Activated T-cell treated with anti-CD3 and anti-CD28 coated beads, Interleukin-2, amount 50 U/mL, for 4 hours (primary cell): Measurements from ENCODE around the gene DRAXIN. TPM values are rescaled to one million over a fixed set of nuclear protein-coding genes. Genes with fewer than 3 reads are reported as not detected.

Experiments
- ATAC-seq, 2 donors: fragments of 200-7000 bp; cut with Tn5 transposase; one replicate each; pipeline ENCODE4 v1.10.0; 2021
- DNase-seq: peaks from one replicate; pipeline ENCODE4 v3.0.0-alpha.2; 2020
- H3K27me3 Mint-ChIP-seq: one replicate; pipeline ENCODE4 v1.8.0; 2021; ENCODE audit warnings: low read depth, mixed read lengths
- H3K36me3 Mint-ChIP-seq: one replicate; pipeline ENCODE4 v1.8.0; 2022; ENCODE audit warnings: mixed read lengths; ENCODE audit not compliant: insufficient read depth
- H3K4me1 Mint-ChIP-seq: one replicate; pipeline ENCODE4 v1.8.0; 2021; ENCODE audit warnings: low read depth, mixed read lengths
- H3K4me3 Mint-ChIP-seq: one replicate; pipeline ENCODE4 v1.8.0; 2021; ENCODE audit warnings: mild to moderate bottlenecking, moderate library complexity, mixed read lengths
- H3K9me3 Mint-ChIP-seq: one replicate; pipeline ENCODE4 v1.8.0; 2021; ENCODE audit warnings: mixed read lengths
- total RNA-seq, 3 donors: library from RNA; stranded (reverse); gene quantifications; one replicate each; pipeline ENCODE4 v1.2.1, GENCODE V29; 2021

The DRAXIN gene
- total RNA-seq, 3 donors from 2014 or later = 0.03 to 0.08 (median 0.05) TPM

GRCh38 chr1:11722538-11722937, 31.0 kb downstream of the DRAXIN start:
- Mint-ChIP-seq H3K9me3 (no peaks in the 10 kb centered on the region), H3K27me3 (no peaks in the 10 kb centered on the region), H3K4me3 (no peak overlapping the region), H3K4me1 (peaks cover 19% of the 10 kb centered on the region), H3K36me3 (no peaks in the 10 kb centered on the region)
- DNase-seq (no peak), ATAC-seq (no peak)

GRCh38 chr1:11725616-11726015, 34.1 kb downstream of the DRAXIN start:
- Mint-ChIP-seq H3K9me3 (no peaks in the 10 kb centered on the region), H3K4me3 (no peak overlapping the region), H3K4me1 (peaks cover 23% of the 10 kb centered on the region), H3K27me3 (no peaks in the 10 kb centered on the region), H3K36me3 (no peaks in the 10 kb centered on the region)
- ATAC-seq = no peak
- DNase-seq = no peak

- H3K36me3 Mint-ChIP-seq = no peaks in the 10 kb centered on the region
- H3K4me3 Mint-ChIP-seq = no peak overlapping the region
- peaks cover 37% of the 10 kb centered on the region for H3K4me1 Mint-ChIP-seq
- H3K9me3 Mint-ChIP-seq = no peaks in the 10 kb centered on the region
- H3K27me3 Mint-ChIP-seq = no peaks in the 10 kb centered on the region
- ATAC-seq (no peak), DNase-seq (no peak)
These were observed 35.6 kb downstream of the DRAXIN start for GRCh38 chr1:11727119-11727518.

GRCh38 chr1:11728126-11728806, 36.8 kb downstream of the DRAXIN start:
- H3K9me3 Mint-ChIP-seq = no peaks in the 10 kb centered on the region
- peaks cover 41% of the 10 kb centered on the region for H3K4me1 Mint-ChIP-seq
- H3K36me3 Mint-ChIP-seq = no peaks in the 10 kb centered on the region
- DNase-seq = no peak
- ATAC-seq = no peak
- H3K4me3 Mint-ChIP-seq = no peak overlapping the region
- H3K27me3 Mint-ChIP-seq = no peaks in the 10 kb centered on the region

GRCh38 chr1:11729155-11729497, 37.6 kb downstream of the DRAXIN start:
- H3K4me1 Mint-ChIP-seq = peaks cover 41% of the 10 kb centered on the region
- no peaks in the 10 kb centered on the region for H3K27me3 Mint-ChIP-seq
- H3K9me3 Mint-ChIP-seq = no peaks in the 10 kb centered on the region
- no peak for ATAC-seq
- H3K36me3 Mint-ChIP-seq = no peaks in the 10 kb centered on the region
- no peak for DNase-seq
- no peak overlapping the region for H3K4me3 Mint-ChIP-seq

DNA sequence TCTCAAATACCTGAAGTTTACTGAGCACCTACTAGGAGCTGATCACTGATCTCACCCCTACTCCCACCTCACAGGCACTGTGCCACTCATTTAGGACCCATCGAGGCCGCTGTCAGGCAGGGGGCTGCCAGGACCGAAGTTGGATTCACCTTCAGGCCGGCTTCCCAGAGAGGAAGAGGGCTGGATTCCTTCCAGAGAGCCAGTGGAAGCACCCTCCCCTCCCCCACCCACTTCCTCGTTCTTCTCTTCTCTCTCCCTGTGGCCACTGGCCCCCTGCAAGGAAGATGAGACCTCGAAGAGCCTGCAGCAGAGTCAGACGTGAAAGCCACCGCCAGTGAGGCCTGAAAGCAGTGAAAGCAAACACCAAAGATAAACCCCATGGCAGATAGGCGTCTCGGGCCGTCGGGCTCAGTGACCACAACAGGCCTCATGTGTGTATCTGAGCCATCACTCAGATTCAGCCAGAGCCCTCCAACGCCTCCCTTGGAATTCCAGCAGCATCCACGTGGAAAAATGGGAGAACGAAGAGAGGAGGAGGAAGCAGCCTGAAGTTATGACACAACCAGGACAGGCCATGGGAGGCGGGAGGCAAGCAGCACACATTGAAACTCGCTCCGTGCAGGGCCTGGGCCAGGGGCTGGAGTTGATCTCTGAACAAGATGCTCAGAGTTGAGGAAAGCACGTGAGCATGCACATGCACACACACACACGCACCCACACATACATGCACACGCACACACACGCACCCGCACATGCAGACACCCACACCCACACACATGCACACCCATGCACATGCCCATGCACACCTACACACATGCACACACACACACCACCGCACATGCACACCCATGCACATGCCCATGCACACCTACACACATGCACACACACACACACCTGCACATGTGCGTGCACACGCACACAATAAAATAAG, 38.3 kb downstream of the DRAXIN start:
- H3K27me3 Mint-ChIP-seq = no peaks in the 10 kb centered on the region
- ATAC-seq = peak; percentile 9 to 20
- H3K36me3 Mint-ChIP-seq = no peaks in the 10 kb centered on the region
- DNase-seq = no peak
- peak overlapping the region; percentile 72 for H3K4me3 Mint-ChIP-seq
- no peaks in the 10 kb centered on the region for H3K9me3 Mint-ChIP-seq
- H3K4me1 Mint-ChIP-seq = peaks cover 43% of the 10 kb centered on the region

DNA sequence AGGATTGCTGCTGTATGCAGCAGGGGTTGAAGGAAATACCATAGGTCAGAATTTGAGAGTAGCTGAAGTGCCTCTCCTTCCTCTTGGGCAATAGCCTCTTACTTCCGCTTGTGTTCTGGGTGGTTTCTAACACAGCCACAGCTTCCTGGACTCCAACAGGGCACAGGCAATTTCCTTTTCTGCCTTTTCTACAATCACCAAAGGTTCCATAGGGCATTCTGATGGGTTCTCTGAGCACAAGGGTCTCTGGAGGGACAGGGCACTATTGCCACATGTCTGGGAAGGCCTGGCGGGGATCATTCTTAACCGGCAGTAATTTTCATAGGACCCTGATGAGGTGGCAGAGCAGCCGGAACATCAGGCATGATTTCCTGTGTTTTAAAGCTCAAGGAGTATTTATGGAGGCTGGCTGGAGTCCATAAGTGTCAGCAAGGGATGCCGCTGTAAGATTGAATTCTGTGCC, 39.0 kb downstream of the DRAXIN start:
- no peaks in the 10 kb centered on the region for H3K36me3 Mint-ChIP-seq
- H3K4me1 Mint-ChIP-seq = peaks cover 40% of the 10 kb centered on the region
- DNase-seq = no peak
- peak overlapping the region; percentile 72 for H3K4me3 Mint-ChIP-seq
- H3K9me3 Mint-ChIP-seq = no peaks in the 10 kb centered on the region
- ATAC-seq = peak; percentile 76 to 78
- no peaks in the 10 kb centered on the region for H3K27me3 Mint-ChIP-seq

DNA sequence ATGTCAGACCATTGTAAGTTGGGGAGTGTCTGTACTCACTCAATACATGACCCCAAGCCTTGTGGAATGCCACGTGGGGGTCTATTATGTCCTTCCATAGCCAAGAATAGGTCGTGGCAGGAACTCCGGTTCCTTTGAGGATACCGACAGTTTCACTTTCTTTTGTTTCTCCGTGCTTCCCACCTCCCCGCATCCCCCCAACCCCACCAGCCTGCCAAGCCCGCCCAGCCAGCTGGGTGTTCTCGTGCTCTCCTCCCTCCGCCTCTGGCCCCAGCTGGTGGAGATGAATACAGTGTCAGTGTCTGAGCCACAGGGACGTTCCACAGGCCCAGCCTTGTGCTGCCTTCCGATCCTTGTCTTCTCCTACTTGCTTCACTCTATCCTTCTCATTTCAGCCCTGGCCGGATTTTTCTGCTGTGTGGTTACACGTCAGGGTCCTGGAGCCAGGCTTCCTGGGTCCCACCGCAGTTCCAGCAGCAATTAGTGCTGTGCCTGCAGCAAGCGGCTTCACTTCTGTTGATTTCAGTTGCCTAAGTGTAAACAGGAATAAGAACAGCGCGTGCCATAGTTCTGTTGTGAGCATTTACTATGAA, 40.3 kb downstream of the DRAXIN start:
- Mint-ChIP-seq H3K36me3 (no peaks in the 10 kb centered on the region), H3K4me1 (peaks cover 42% of the 10 kb centered on the region), H3K9me3 (no peaks in the 10 kb centered on the region), H3K27me3 (no peaks in the 10 kb centered on the region), H3K4me3 (peak overlapping the region; percentile 24)
- DNase-seq (no peak), ATAC-seq (peak in 1 of 2 donors; percentile 22)

DNA sequence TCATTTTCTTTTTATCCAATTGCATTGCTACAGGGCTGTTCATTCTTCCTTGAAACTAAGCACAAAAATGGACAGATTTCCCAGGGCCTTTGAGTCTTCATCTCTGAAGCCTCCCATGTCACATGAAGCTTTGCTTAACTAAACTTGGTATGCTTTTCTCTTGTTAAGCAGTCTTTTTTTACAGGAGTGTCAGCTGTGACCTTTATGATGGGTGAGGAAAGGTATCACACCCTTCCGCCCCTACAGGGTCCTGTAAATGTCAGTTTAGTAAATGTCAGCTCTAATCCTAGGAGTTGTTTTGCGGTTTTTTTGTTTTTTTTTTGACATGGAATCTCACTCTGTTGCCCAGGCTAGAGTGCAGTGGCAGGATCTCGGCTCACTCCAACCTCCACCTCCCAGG, 41.8 kb downstream of the DRAXIN start:
- no peak for DNase-seq
- Mint-ChIP-seq H3K9me3 (no peaks in the 10 kb centered on the region), H3K4me3 (no peak overlapping the region), H3K27me3 (no peaks in the 10 kb centered on the region), H3K36me3 (no peaks in the 10 kb centered on the region), H3K4me1 (peaks cover 56% of the 10 kb centered on the region)
- ATAC-seq = no peak

DNA sequence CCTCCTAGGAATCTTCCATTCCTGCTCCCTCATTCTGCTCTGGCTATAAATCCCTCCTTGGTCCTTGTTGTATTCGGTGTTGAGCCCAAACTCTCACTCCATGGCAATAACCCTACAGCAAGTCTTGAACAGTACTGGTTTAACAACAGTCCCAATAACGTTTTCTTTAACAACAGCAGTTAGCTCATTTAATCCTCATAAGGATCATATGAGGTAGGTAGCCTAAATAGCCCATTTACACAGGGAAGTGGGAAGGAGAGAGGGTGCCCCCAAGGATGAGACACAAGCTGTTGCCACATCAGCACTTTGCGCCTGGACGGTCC, 44.0 kb downstream of the DRAXIN start:
- H3K27me3 Mint-ChIP-seq = no peaks in the 10 kb centered on the region
- ATAC-seq = peak in 1 of 2 donors; percentile 5
- peaks cover 59% of the 10 kb centered on the region for H3K4me1 Mint-ChIP-seq
- peak overlapping the region; percentile 94 for H3K4me3 Mint-ChIP-seq
- no peaks in the 10 kb centered on the region for H3K36me3 Mint-ChIP-seq
- no peaks in the 10 kb centered on the region for H3K9me3 Mint-ChIP-seq
- DNase-seq = no peak

- Mint-ChIP-seq H3K9me3 (no peaks in the 10 kb centered on the region), H3K4me1 (peaks cover 59% of the 10 kb centered on the region), H3K4me3 (peak within 1 kb of the TSS; percentile 94), H3K36me3 (no peaks in the 10 kb centered on the region), H3K27me3 (no peaks in the 10 kb centered on the region)
- ATAC-seq = peak; percentile 84 to 86
- peak; percentile 80 for DNase-seq
These were observed 44.6 kb downstream of the DRAXIN start, which contains the start of gene AGTRAP for GRCh38 chr1:11735854-11736745. Gene AGTRAP, plus strand, starts transcription at chr1:11736136. Its CDS starts 73 bp downstream, at chr1:11736209.

GRCh38 chr1:11736746-11737639, 45.5 kb downstream of the DRAXIN start:
- H3K4me3 Mint-ChIP-seq = peak overlapping the region; percentile 94
- H3K27me3 Mint-ChIP-seq = no peaks in the 10 kb centered on the region
- DNase-seq (peak; percentile 31), ATAC-seq (peak; percentile 31 to 53)
- no peaks in the 10 kb centered on the region for H3K9me3 Mint-ChIP-seq
- no peaks in the 10 kb centered on the region for H3K36me3 Mint-ChIP-seq
- peaks cover 59% of the 10 kb centered on the region for H3K4me1 Mint-ChIP-seq

- Mint-ChIP-seq H3K4me3 (peak overlapping the region; percentile 37), H3K9me3 (no peaks in the 10 kb centered on the region), H3K4me1 (peaks cover 65% of the 10 kb centered on the region), H3K27me3 (no peaks in the 10 kb centered on the region), H3K36me3 (no peaks in the 10 kb centered on the region)
- ATAC-seq (no peak), DNase-seq (no peak)
These were observed 46.6 kb downstream of the DRAXIN start for GRCh38 chr1:11738096-11738495.
